HFFc6 (cell line): Measurements from ENCODE around the gene TDRD9. TPM values are rescaled to one million over a fixed set of nuclear protein-coding genes. Genes with fewer than 3 reads are reported as not detected.
A peak's percentile ranks its signal among the peaks of the same experiment; 100 is the strongest.

Experiments
- DNase-seq: peaks from one replicate; pipeline ENCODE4 v3.0.0-alpha.2; 2018
- H3K27ac Mint-ChIP-seq: 2 replicates; pipeline ENCODE4 v1.8.0; 2020; ENCODE audit warnings: mild to moderate bottlenecking, mixed read lengths
- H3K27me3 Mint-ChIP-seq: 2 replicates; pipeline ENCODE4 v1.8.0; 2021; ENCODE audit warnings: mild to moderate bottlenecking, moderate library complexity, mixed read lengths; ENCODE audit not compliant: insufficient read depth
- H3K36me3 Mint-ChIP-seq: 2 replicates; pipeline ENCODE4 v1.8.0; 2021; ENCODE audit warnings: low read depth, mixed read lengths
- H3K4me1 Mint-ChIP-seq: 2 replicates; pipeline ENCODE4 v1.8.0; 2020; ENCODE audit warnings: low read depth, mixed read lengths
- H3K4me3 Mint-ChIP-seq: 2 replicates; pipeline ENCODE4 v1.8.0; 2020; ENCODE audit warnings: mild to moderate bottlenecking, moderate library complexity, mixed read lengths
- H3K9me3 Mint-ChIP-seq: 2 replicates; pipeline ENCODE4 v1.8.0; 2020; ENCODE audit warnings: mild to moderate bottlenecking, mixed read lengths
- total RNA-seq, 6 experiments: library from RNA; stranded (reverse); fragmentation: NEBNext Ultra II Directional; extraction: Animal tissue kit (Norgen Biotek cat#: 25700); gene quantifications; 2 replicates in 1 of 6; 3 replicates in 5 of 6; pipeline ENCODE4 v1.2.3, GENCODE V29; 2021
- TF ChIP-seq, protein P1 (sequence below): fragments of 200-600 bp; sonication (generic); IDR thresholded peaks from 2 replicates; pipeline ENCODE4 v1.5.0; 2021; ENCODE audit warnings: antibody characterized with exemption, mild to moderate bottlenecking

TDRD9 gene
- total RNA-seq, 6 experiments from 2014 or later: not detected

GRCh38 chr14:104026024-104026423, 97.8 kb downstream of the TDRD9 start:
- Mint-ChIP-seq H3K27ac (no peak overlapping the region), H3K36me3 (no peaks in the 10 kb centered on the region), H3K4me3 (no peak overlapping the region), H3K4me1 (no peaks in the 10 kb centered on the region), H3K9me3 (no peaks in the 10 kb centered on the region), H3K27me3 (peaks cover 14% of the 10 kb centered on the region)
- no peak for DNase-seq
- TF ChIP-seq, protein P1, sequence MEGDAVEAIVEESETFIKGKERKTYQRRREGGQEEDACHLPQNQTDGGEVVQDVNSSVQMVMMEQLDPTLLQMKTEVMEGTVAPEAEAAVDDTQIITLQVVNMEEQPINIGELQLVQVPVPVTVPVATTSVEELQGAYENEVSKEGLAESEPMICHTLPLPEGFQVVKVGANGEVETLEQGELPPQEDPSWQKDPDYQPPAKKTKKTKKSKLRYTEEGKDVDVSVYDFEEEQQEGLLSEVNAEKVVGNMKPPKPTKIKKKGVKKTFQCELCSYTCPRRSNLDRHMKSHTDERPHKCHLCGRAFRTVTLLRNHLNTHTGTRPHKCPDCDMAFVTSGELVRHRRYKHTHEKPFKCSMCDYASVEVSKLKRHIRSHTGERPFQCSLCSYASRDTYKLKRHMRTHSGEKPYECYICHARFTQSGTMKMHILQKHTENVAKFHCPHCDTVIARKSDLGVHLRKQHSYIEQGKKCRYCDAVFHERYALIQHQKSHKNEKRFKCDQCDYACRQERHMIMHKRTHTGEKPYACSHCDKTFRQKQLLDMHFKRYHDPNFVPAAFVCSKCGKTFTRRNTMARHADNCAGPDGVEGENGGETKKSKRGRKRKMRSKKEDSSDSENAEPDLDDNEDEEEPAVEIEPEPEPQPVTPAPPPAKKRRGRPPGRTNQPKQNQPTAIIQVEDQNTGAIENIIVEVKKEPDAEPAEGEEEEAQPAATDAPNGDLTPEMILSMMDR: 0 out of 2 replicates have a peak, but pooled peaks have one; percentile 23

DNA sequence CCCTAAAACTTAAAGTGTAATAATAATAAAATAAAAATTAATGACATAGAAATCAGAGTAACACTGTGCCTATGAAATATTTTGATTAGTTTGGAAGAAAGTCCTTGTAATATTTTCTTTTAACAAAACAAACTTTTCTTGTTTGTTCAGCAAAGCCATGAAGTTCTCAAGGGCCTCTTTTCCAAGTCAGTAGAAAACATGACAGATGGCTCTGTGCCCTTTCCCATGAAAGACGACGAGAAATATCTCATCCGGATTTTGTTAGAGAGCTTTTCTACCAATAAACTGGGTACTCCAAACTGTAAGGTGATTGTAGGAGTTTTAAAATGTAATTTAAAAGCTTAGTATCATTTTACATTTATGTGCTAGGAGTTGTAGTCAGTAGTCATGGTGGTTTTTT, 102.7 kb downstream of the TDRD9 start:
- Mint-ChIP-seq H3K4me1 (no peaks in the 10 kb centered on the region), H3K27ac (no peak overlapping the region), H3K9me3 (no peaks in the 10 kb centered on the region), H3K27me3 (peaks cover 20% of the 10 kb centered on the region), H3K4me3 (no peak overlapping the region), H3K36me3 (no peaks in the 10 kb centered on the region)
- DNase-seq: no peak
- TF ChIP-seq, protein P1: no peak

GRCh38 chr14:104031384-104031783, 103.1 kb downstream of the TDRD9 start:
- no peak overlapping the region for H3K4me3 Mint-ChIP-seq
- DNase-seq: no peak
- TF ChIP-seq, protein P1: no peak
- H3K4me1 Mint-ChIP-seq: no peaks in the 10 kb centered on the region
- H3K27ac Mint-ChIP-seq: no peak overlapping the region
- no peaks in the 10 kb centered on the region for H3K36me3 Mint-ChIP-seq
- no peaks in the 10 kb centered on the region for H3K9me3 Mint-ChIP-seq
- H3K27me3 Mint-ChIP-seq: peaks cover 20% of the 10 kb centered on the region

DNA sequence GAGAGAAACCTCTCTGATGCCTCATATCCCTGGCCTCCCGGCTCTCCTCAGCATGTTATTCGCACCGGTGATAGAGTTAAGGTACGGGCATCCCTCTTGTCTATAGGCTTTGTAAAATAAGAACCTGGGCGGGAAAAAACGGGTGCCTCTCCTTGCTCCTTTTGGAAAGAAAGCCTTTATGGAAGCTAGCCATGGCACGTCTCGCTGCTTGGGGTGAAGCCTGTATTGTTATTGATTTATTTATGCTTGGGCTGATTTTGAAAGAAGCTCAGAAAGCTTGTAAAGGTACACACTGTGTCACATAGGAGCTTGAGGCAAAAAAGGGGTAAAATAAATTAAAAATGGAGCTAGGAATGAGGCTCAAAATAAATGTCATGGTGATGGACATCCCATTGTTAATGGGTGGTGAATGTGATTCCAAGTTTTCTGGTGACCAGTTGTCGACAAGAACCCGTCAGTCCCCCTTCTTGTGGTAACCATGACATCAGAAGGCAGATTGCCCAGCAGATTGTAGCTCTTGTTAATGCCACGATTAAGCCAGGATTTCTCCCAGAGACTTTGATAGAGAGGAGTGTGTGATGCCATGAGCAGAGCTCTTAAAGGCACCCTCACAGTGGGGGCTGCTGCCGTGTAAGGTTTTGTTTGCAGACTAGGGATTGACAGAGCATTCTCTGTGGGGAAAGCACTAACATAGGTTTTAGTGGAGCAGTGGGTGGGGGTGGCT, 106.9 kb downstream of the TDRD9 start:
- TF ChIP-seq, protein P1: no peak
- Mint-ChIP-seq H3K27me3 (peaks cover 20% of the 10 kb centered on the region), H3K9me3 (no peaks in the 10 kb centered on the region), H3K4me3 (no peak overlapping the region), H3K4me1 (no peaks in the 10 kb centered on the region), H3K36me3 (no peaks in the 10 kb centered on the region), H3K27ac (no peak overlapping the region)
- DNase-seq: no peak

- H3K36me3 Mint-ChIP-seq: no peaks in the 10 kb centered on the region
- TF ChIP-seq, protein P1: no peak
- no peak overlapping the region for H3K4me3 Mint-ChIP-seq
- no peaks in the 10 kb centered on the region for H3K9me3 Mint-ChIP-seq
- DNase-seq: no peak
- H3K27me3 Mint-ChIP-seq: peaks cover 24% of the 10 kb centered on the region
- no peak overlapping the region for H3K27ac Mint-ChIP-seq
- H3K4me1 Mint-ChIP-seq: no peaks in the 10 kb centered on the region
Observed at GRCh38 chr14:104036212-104036611, 108.0 kb downstream of the TDRD9 start.
